ENCODE measurements around the gene MTUS2.

The MTUS2 gene

GRCh38 chr13:29530901-29531300 lies 710.8 kb downstream of the MTUS2 start:
- H3K4me3 ChIP-seq (replicated peaks; ENCODE audit: insufficient read depth, low read length): no peak overlapping the region
- H3K27me3 ChIP-seq (ENCODE audit: insufficient read depth, poor library complexity, severe bottlenecking): no peaks in the 10 kb centered on the region
- DNase-seq (ENCODE audit: low read depth in 1 of 2, low spot score in 1 of 2): no peak
- TF ChIP-seq REST (IDR thresholded peaks at IDR 0.05; ENCODE audit: insufficient replicate concordance, low read depth): no peak
- no peak for TF ChIP-seq GABPA (IDR thresholded peaks at IDR 0.05; ENCODE audit: low read depth)
- no peak for TF ChIP-seq CTCF (IDR thresholded peaks at IDR 0.05; ENCODE audit: insufficient read depth, low read length)
- no peak for TF ChIP-seq SPI1 (IDR thresholded peaks at IDR 0.05; ENCODE audit: borderline replicate concordance, low read depth)
- TF ChIP-seq POLR2AphosphoS5 (IDR thresholded peaks at IDR 0.05; ENCODE audit: low read depth): no peak
- H3K27ac ChIP-seq (replicated peaks): no peak overlapping the region

GRCh38 chr13:29532116-29532515 lies 712.0 kb downstream of the MTUS2 start:
- no peaks in the 10 kb centered on the region for H3K27me3 ChIP-seq (ENCODE audit: insufficient read depth, poor library complexity, severe bottlenecking)
- no peak for DNase-seq (ENCODE audit: low read depth in 1 of 2, low spot score in 1 of 2)
- TF ChIP-seq REST (IDR thresholded peaks at IDR 0.05; ENCODE audit: insufficient replicate concordance, low read depth): no peak
- TF ChIP-seq GABPA (IDR thresholded peaks at IDR 0.05; ENCODE audit: low read depth): no peak
- no peak for TF ChIP-seq POLR2AphosphoS5 (IDR thresholded peaks at IDR 0.05; ENCODE audit: low read depth)
- TF ChIP-seq SPI1 (IDR thresholded peaks at IDR 0.05; ENCODE audit: borderline replicate concordance, low read depth): no peak
- TF ChIP-seq CTCF (IDR thresholded peaks at IDR 0.05; ENCODE audit: insufficient read depth, low read length): no peak
- no peak overlapping the region for H3K4me3 ChIP-seq (replicated peaks; ENCODE audit: insufficient read depth, low read length)
- H3K27ac ChIP-seq (replicated peaks): no peak overlapping the region

GRCh38 chr13:29532821-29533220 lies 712.7 kb downstream of the MTUS2 start:
- TF ChIP-seq SPI1 (IDR thresholded peaks at IDR 0.05; ENCODE audit: borderline replicate concordance, low read depth) (no peak), GABPA (IDR thresholded peaks at IDR 0.05; ENCODE audit: low read depth) (no peak), REST (IDR thresholded peaks at IDR 0.05; ENCODE audit: insufficient replicate concordance, low read depth) (no peak), POLR2AphosphoS5 (IDR thresholded peaks at IDR 0.05; ENCODE audit: low read depth) (no peak), CTCF (IDR thresholded peaks at IDR 0.05; ENCODE audit: insufficient read depth, low read length) (no peak)
- DNase-seq (ENCODE audit: low read depth in 1 of 2, low spot score in 1 of 2): no peak

More at GRCh38 chr13:29532821-29533220, 712.7 kb downstream of the MTUS2 start:
- H3K27me3 ChIP-seq (ENCODE audit: insufficient read depth, poor library complexity, severe bottlenecking): no peaks in the 10 kb centered on the region
- no peak overlapping the region for H3K27ac ChIP-seq (replicated peaks)
- no peak overlapping the region for H3K4me3 ChIP-seq (replicated peaks; ENCODE audit: insufficient read depth, low read length)

All from HL-60 (cell line).